GM21723 (cell line): ENCODE measurements around the gene PDCD1.

Source experiments
- ATAC-seq: cut with Tn5 transposase; IDR thresholded peaks from one replicate; pipeline ENCODE4 v1.9.1; 2021; ENCODE audit warnings: mild to moderate bottlenecking, moderate library complexity; ENCODE audit not compliant: unreplicated experiment

PDCD1 gene

DNA sequence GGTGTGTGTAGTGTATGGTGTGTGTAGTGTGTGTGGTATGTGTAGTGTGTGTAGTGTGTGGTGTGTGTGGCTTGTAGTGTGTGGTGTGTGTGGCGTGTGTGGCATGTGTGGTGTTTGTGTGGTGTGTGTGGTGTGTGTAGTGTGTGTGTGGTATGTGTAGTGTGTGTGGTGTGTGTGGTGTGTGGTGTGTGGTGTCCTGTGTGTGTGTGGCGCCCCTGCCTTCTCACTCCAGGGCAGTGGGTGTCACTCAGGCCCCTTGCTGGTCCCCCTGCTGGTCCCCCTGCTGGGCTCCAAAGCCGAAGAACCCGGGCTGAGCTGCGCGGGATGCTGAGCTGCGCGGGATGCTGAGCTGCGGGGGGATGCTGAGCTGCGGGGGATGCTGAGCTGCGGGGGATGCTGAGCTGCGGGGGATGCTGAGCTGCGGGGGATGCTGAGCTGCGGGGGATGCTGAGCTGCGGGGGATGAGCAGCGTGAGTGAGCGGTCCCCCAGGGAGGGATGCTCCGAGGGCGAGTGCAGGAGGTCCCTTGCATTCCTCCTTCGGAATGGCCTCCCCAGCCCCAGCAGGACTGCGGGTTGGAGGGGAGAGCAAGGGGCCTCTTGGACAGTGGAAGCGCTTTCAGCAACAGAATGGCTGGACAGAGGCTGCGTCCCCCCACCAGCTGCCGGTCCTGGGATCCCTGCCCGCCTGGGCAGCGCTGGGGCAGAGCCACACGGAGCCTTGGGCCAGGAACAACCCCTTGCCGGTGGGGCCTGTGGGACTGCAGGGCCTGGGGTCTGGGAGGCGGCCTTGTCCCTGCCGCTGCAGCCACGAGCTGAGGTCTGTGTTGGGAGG is 7.5 kb upstream of the PDCD1 start:
- no peak for ATAC-seq

GRCh38 chr2:241865416-241865956 is 6.8 kb upstream of the PDCD1 start:
- no peak for ATAC-seq

GRCh38 chr2:241864850-241865213 is 6.1 kb upstream of the PDCD1 start:
- ATAC-seq, result no peak

DNA sequence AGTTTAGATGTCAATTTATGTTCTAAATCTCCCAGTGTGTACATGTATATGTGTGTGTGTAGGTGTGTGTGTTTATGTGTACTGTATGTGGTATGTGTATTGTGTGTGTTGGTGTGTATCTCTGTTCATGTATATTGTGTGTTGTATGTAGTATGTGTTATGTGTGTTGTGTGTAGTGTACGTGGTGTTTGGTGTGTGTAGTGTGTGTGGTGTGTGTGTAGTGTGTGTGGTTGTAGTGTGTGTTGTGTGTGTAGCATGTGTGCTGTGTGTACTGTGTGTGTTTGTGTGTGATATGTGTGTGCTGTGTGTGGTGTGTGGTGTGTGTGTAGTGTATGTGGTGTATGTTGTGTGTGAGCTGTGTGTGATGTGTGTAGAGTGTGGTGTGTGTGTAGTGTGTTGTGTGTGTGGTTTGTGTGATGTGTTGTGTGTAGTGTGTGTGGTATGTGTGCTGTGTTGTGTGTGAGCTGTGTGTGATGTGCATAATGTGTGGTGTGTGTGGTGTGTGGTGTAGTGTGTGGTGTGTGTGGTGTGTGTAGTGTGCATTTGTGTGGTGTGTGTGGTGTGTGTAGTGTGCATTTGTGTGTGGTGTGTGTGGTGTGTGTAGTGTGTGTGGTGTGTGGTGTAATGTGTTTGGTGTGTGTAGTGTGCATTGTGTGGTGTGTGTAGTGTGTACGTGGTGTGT is 5.6 kb upstream of the PDCD1 start:
- ATAC-seq, result no peak

GRCh38 chr2:241863536-241863954 is 4.9 kb upstream of the PDCD1 start:
- no peak for ATAC-seq

GRCh38 chr2:241862775-241863535 is 4.3 kb upstream of the PDCD1 start:
- no peak for ATAC-seq

GRCh38 chr2:241862093-241862492 is 3.4 kb upstream of the PDCD1 start:
- ATAC-seq, result no peak

- no peak for ATAC-seq
Observed at GRCh38 chr2:241861264-241861663, 2.6 kb upstream of the PDCD1 start.

- ATAC-seq, result no peak
Observed at GRCh38 chr2:241860184-241861078, 1.7 kb upstream of the PDCD1 start.

GRCh38 chr2:241859436-241860183 is 916 bp upstream of the PDCD1 start:
- ATAC-seq, result peak; percentile 45

DNA sequence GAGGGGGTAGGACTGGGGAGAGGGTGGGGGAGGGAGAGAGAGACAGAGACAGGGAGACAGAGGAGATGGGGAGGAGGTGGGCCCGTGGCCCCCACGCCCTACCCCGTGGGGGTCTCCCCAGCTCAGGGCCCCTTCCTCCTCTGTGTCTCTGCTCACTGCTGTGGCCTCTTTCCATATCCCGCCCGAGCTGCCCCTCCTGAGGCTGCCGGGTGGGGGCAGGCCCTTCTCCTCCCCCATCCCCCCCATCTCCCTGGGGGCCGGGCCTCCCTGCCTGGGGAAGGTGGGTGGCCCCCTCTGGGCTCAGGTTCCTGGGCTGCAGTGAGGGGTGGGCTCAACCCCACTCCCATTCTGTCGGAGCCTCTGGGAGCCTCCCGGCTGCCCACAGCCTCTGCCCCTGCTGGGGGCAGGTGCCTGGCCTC is 332 bp upstream of the PDCD1 start:
- ATAC-seq, result peak; percentile 26

GRCh38 chr2:241857572-241858121 is 1.0 kb downstream of the PDCD1 start:
- no peak for ATAC-seq

DNA sequence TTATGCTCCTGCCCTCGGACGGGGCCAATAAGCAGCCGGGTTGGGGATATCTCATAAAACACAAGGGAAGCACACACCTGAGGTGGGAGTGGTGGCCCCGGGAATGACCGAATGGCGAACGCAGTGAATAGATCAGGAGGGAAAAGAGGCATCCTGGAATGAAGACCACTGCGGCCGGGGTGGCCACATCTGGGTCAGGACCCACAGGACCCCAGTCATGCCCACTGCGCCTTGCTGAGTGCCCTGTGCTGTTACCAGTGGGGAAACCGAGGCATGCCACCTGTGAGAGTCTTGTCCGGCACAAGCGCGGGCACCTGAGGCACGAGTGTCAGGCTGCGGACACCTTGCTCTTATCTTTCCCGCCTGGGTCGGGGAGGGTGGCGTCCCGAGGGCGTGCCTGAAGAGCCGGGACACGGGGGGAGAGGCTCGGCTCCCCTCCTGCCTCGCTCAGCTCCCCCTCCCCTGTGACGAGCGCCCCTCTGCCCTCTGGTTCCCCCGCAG is 1.6 kb downstream of the PDCD1 start:
- no peak for ATAC-seq

DNA sequence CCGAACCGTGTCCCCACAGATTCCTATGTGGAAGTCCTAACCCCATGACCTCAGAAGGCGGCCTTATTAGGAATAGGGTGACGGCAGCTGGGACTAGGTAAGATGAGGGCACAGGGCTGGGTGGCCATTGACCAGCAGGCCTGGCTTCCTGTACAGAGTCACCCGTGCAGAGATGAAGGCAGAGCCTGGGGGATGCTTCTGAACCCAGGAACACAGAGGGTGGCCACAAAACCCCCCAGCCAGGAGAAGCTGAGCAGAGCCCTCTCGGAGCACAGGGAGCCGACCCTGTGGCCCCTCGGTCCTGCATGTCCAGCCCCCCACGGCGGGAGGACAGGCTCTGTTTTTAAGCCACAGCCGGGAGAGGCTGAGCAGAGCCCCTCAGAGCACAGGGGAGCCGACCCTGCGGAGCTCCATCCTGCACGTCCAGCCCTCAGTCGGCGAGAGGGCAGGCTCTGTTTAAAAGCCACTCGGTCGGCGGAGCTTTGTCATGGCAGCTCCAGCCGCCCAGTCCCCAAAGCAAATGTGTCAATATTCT is 2.7 kb downstream of the PDCD1 start:
- ATAC-seq, result no peak

DNA sequence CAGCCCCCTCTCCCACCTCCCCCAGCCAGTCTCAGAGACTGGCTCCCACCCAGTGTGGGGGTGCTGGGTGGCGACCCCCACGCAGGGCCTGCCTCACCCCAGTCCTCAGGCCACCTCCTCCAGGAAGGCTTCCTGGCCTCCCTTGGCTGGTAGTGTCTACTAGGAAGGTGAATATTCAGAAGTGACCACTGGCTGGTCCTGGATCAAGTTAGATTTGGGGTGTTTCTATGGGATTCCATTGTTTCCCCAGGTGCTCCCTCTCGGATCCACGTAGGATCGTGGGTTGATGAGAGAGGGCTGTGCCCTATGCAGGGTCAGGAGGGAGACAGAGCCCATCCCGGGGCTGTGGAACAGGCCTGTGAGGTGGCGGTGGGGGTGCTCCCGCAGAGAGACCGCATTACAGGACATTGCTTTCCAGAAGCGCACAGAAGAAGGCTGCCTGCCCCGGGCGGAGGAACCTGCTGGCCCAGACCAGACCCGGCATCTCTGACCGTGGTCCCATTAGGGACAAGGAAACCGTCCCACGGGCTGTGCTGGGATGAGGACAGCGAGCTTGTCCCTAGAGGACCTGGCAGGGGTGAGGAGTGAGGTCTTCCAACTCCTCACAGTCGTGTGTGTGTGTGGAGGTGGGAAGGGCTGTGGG is 3.3 kb downstream of the PDCD1 start:
- no peak for ATAC-seq

- ATAC-seq, result no peak
Observed at GRCh38 chr2:241854342-241855244, 4.1 kb downstream of the PDCD1 start.

DNA sequence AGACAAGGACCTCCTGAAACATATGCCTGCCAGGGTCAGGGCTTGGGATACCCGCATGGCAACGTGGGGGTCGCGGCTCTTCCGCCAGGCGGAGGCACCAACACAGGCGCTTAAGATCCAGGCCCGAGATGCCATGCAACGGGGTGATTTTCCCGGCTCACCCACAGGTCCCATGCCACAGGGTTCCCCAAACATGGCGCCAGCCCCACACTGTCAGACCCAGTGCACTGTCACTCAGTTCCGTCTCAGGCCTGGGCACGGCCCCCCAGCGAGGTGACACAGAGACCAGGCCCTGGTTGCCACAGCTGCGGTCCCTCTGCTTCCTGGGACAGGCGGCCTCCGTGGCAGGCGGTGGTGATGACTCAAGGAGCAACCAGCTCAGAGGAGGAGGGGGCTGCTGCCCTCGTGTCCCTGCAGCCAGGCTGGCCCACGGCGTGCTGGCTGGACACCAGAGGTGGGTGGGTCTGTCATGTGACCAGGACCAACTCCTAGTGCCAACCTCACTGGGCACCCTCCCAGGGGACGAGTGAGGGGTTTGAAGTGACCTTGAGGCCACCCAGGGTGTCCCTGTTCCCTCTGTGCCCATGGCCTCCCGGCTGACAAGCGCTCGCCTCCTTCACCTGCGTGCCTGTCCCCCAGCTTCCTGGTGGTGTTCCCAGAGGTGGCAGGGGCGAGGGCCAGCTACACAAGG is 4.9 kb downstream of the PDCD1 start:
- ATAC-seq, result no peak
